Measurements from ENCODE around the gene SYNE2.

Gene SYNE2

GRCh38 chr14:64049616-64050381, 197.0 kb downstream of the SYNE2 start:
- peaks cover 51% of the 10 kb centered on the region for H3K36me3 ChIP-seq
- H3K4me3 ChIP-seq (ENCODE audit: low read depth in 1 of 2, low read length in 1 of 2): no peak overlapping the region
- no peaks in the 10 kb centered on the region for H3K9me3 ChIP-seq
- no peaks in the 10 kb centered on the region for H3K27me3 ChIP-seq
- no peak overlapping the region for H3K27ac ChIP-seq
- TF ChIP-seq, protein P1, sequence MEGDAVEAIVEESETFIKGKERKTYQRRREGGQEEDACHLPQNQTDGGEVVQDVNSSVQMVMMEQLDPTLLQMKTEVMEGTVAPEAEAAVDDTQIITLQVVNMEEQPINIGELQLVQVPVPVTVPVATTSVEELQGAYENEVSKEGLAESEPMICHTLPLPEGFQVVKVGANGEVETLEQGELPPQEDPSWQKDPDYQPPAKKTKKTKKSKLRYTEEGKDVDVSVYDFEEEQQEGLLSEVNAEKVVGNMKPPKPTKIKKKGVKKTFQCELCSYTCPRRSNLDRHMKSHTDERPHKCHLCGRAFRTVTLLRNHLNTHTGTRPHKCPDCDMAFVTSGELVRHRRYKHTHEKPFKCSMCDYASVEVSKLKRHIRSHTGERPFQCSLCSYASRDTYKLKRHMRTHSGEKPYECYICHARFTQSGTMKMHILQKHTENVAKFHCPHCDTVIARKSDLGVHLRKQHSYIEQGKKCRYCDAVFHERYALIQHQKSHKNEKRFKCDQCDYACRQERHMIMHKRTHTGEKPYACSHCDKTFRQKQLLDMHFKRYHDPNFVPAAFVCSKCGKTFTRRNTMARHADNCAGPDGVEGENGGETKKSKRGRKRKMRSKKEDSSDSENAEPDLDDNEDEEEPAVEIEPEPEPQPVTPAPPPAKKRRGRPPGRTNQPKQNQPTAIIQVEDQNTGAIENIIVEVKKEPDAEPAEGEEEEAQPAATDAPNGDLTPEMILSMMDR (IDR thresholded peaks at IDR 0.05): no peak
- H3K4me1 ChIP-seq (ENCODE audit: control insufficient read depth in 1 of 2, insufficient read depth in 1 of 2, low read depth in 1 of 2, low read length in 1 of 2): no peaks in the 10 kb centered on the region

- Histone ChIP-seq H3K4me1 (ENCODE audit: control insufficient read depth in 1 of 2, insufficient read depth in 1 of 2, low read depth in 1 of 2, low read length in 1 of 2) (no peaks in the 10 kb centered on the region), H3K4me3 (ENCODE audit: low read depth in 1 of 2, low read length in 1 of 2) (no peak overlapping the region), H3K27ac (no peak overlapping the region), H3K9me3 (no peaks in the 10 kb centered on the region), H3K36me3 (peaks cover 62% of the 10 kb centered on the region), H3K27me3 (no peaks in the 10 kb centered on the region)
- TF ChIP-seq, protein P1 (IDR thresholded peaks at IDR 0.05): no peak
Observed at GRCh38 chr14:64053694-64054669, 201.2 kb downstream of the SYNE2 start.

GRCh38 chr14:64059454-64060198, 206.8 kb downstream of the SYNE2 start:
- Histone ChIP-seq H3K27me3 (no peaks in the 10 kb centered on the region), H3K4me1 (ENCODE audit: control insufficient read depth in 1 of 2, insufficient read depth in 1 of 2, low read depth in 1 of 2, low read length in 1 of 2) (no peaks in the 10 kb centered on the region), H3K9me3 (no peaks in the 10 kb centered on the region), H3K36me3 (peaks cover 64% of the 10 kb centered on the region), H3K4me3 (ENCODE audit: low read depth in 1 of 2, low read length in 1 of 2) (no peak overlapping the region), H3K27ac (no peak overlapping the region)
- TF ChIP-seq, protein P1 (IDR thresholded peaks at IDR 0.05): no peak

- TF ChIP-seq, protein P1 (IDR thresholded peaks at IDR 0.05): no peak
- Histone ChIP-seq H3K9me3 (no peaks in the 10 kb centered on the region), H3K27ac (no peak overlapping the region), H3K27me3 (no peaks in the 10 kb centered on the region), H3K36me3 (peaks cover 64% of the 10 kb centered on the region), H3K4me1 (ENCODE audit: control insufficient read depth in 1 of 2, insufficient read depth in 1 of 2, low read depth in 1 of 2, low read length in 1 of 2) (no peaks in the 10 kb centered on the region), H3K4me3 (ENCODE audit: low read depth in 1 of 2, low read length in 1 of 2) (no peak overlapping the region)
Observed at GRCh38 chr14:64060199-64060545, 207.4 kb downstream of the SYNE2 start.

DNA sequence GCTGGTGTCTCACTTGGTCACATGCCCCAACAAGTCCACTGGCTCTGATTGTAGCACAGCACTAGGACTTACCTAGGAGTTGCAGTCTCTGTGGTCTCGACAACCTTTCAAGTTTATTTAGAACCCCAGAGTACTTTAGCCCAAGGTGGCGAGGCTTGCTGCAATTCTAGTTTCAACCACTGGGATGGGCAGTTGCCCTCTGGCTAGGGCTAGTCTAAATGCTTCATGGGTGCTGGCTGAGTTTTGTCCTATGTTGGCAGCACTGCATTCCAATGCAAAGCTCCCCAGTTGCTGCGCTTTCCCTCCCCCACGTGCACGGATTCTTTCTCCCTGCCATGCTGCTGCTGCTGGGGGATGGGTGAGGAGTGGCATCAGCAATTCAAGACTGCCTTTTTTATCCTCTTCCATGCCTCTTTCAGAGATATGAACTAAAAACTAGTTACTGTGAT, 207.9 kb downstream of the SYNE2 start:
- TF ChIP-seq, protein P1 (IDR thresholded peaks at IDR 0.05): no peak
- Histone ChIP-seq H3K27me3 (no peaks in the 10 kb centered on the region), H3K36me3 (peaks cover 65% of the 10 kb centered on the region), H3K4me1 (ENCODE audit: control insufficient read depth in 1 of 2, insufficient read depth in 1 of 2, low read depth in 1 of 2, low read length in 1 of 2) (no peaks in the 10 kb centered on the region), H3K4me3 (ENCODE audit: low read depth in 1 of 2, low read length in 1 of 2) (no peak overlapping the region), H3K9me3 (no peaks in the 10 kb centered on the region), H3K27ac (no peak overlapping the region)
